ENCODE measurements around the gene OASL.

Gene OASL

GRCh38 chr12:121015825-121016766 is 22.9 kb downstream of the OASL start, which contains the start of gene C12orf43:
C12orf43 (minus strand) TSS chr12:121016487; CDS start chr12:121016474, 13 bp downstream.
- no peak for TF ChIP-seq CTCF (IDR thresholded peaks at IDR 0.05; ENCODE audit: low read depth, low read length)
- DNase-seq (ENCODE audit: low read depth, low spot score): peak; percentile 85
- H3K4me3 ChIP-seq (ENCODE audit: low read depth, low read length): peak within 1 kb of the TSS; percentile 91
- in situ Hi-C loops (cut with HindIII; ENCODE audit: low sequenced_read_pairs): no loop called here

DNA sequence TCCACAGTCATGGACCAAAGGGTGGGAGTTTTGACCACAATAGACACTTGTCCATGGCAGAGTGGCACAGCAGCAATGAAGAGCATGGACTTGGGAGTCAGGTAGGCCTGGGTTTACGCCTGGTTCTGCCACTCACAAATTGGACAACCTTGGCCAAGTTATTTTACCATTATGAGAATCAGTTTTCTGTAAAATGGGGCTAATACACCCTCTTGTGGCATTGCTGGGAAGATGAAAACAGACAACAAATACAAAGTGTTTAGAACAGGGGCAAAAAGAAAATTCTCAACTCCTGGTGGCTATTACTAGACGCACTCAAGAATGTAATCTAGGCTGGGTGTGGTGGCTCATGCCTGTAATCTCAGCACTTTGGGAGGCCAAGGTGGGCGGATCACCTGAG is 25.3 kb downstream of the OASL start:
- no peak overlapping the region for H3K4me3 ChIP-seq (ENCODE audit: low read depth, low read length)
- DNase-seq (ENCODE audit: low read depth, low spot score): no peak
- TF ChIP-seq CTCF (IDR thresholded peaks at IDR 0.05; ENCODE audit: low read depth, low read length): no peak
- in situ Hi-C loops (cut with HindIII; ENCODE audit: low sequenced_read_pairs): no loop called here

DNA sequence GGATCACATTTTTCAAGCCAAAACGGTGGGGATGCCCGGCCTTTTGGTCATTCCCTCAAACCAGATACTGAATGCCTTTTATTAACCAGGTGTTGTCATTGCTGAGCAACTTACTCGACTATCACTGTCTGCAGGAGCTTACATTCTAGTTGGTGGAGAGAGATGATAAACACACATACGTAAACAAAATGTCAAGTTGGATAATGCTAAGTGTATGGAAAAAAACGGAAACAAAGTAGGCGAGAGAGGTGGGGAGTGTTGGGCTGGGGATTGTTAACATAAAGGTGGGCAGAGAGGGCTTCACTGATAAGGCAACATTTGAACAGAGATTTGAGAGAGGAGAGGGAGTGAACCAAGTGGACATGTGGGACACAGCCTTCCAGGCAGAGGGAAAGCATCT is 27.2 kb downstream of the OASL start:
- no peak for TF ChIP-seq CTCF (IDR thresholded peaks at IDR 0.05; ENCODE audit: low read depth, low read length)
- no peak overlapping the region for H3K4me3 ChIP-seq (ENCODE audit: low read depth, low read length)
- no peak for DNase-seq (ENCODE audit: low read depth, low spot score)
- in situ Hi-C loops (cut with HindIII; ENCODE audit: low sequenced_read_pairs): no loop called here

DNA sequence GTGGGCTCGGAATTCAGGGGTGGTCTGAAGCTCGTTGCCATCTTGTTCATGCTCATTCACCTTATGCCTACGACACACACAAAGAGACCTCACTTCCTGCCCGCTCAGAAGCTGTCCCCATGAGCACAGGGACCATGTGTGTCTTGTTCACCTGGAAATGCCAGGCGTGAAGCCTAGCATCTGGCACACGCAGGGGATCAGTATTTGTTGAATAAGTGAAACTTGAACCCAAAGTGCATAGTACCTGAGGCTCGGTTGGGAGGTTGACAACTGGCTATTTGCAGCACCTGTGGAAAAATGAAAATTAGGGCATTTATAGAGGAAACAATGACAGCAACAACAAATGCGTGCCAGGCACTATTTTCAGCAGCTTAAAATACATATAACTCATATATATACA is 28.2 kb downstream of the OASL start:
- TF ChIP-seq CTCF (IDR thresholded peaks at IDR 0.05; ENCODE audit: low read depth, low read length): no peak
- DNase-seq (ENCODE audit: low read depth, low spot score): no peak
- in situ Hi-C loops (cut with HindIII; ENCODE audit: low sequenced_read_pairs): no loop called here
- no peak overlapping the region for H3K4me3 ChIP-seq (ENCODE audit: low read depth, low read length)

GRCh38 chr12:121009741-121010140 is 29.3 kb downstream of the OASL start:
- peak; percentile 57 for TF ChIP-seq CTCF (IDR thresholded peaks at IDR 0.05; ENCODE audit: low read depth, low read length)
- peak; percentile 33 for DNase-seq (ENCODE audit: low read depth, low spot score)
- H3K4me3 ChIP-seq (ENCODE audit: low read depth, low read length): no peak overlapping the region
- in situ Hi-C loops (cut with HindIII; ENCODE audit: low sequenced_read_pairs): no loop called here

GRCh38 chr12:121008347-121009098 is 30.5 kb downstream of the OASL start:
- TF ChIP-seq CTCF (IDR thresholded peaks at IDR 0.05; ENCODE audit: low read depth, low read length): no peak
- in situ Hi-C loops (cut with HindIII; ENCODE audit: low sequenced_read_pairs): no loop called here
- DNase-seq (ENCODE audit: low read depth, low spot score): no peak
- no peak overlapping the region for H3K4me3 ChIP-seq (ENCODE audit: low read depth, low read length)
